Small intestine (tissue), 7 donors: ENCODE measurements around the gene FNIP1. TPM values are rescaled to one million over a fixed set of nuclear protein-coding genes. Genes with fewer than 3 reads are reported as not detected.
A peak's percentile ranks its signal among the peaks of the same experiment; 100 is the strongest.

Source experiments
- DNase-seq, 2 donors: peaks; one replicate each; pipeline versions ENCODE4 v3.0.0 to v3.0.0-alpha.2; 2013
- FAIRE-seq: peaks from 2 replicates; lab custom pipeline; 2012; peaks lifted over from hg19 to GRCh38; lab: Jason Lieb, UNC
- H3K27ac ChIP-seq, 3 donors: one replicate each; pipeline ENCODE4 v1.5.1; 2013; ENCODE audit warnings: low read length in 2 of 3, mild to moderate bottlenecking in 2 of 3, control low read depth in 1 of 3, inconsistent platforms in 1 of 3, low read depth in 1 of 3, moderate library complexity in 1 of 3
- H3K27me3 ChIP-seq, 3 donors: one replicate each; pipeline ENCODE4 v1.6.1; 2013; ENCODE audit warnings: low read length in 3 of 3, inconsistent platforms in 1 of 3; ENCODE audit not compliant: control insufficient read depth in 3 of 3, insufficient read depth in 3 of 3
- H3K36me3 ChIP-seq, 3 donors: one replicate each; pipeline ENCODE4 v1.6.1; 2013; ENCODE audit warnings: low read length in 3 of 3, inconsistent platforms in 1 of 3, low read depth in 1 of 3, mild to moderate bottlenecking in 1 of 3, moderate library complexity in 1 of 3; ENCODE audit not compliant: control insufficient read depth in 3 of 3, insufficient read depth in 2 of 3
- H3K4me1 ChIP-seq, 3 donors: one replicate each; pipeline ENCODE4 v1.6.1; 2013; ENCODE audit warnings: low read length in 2 of 3, inconsistent platforms in 1 of 3, low read depth in 1 of 3, mild to moderate bottlenecking in 1 of 3, moderate library complexity in 1 of 3; ENCODE audit not compliant: control insufficient read depth in 3 of 3, insufficient read depth in 2 of 3
- H3K4me3 ChIP-seq, 3 donors: one replicate each; pipeline ENCODE4 v1.5.1; 2013; ENCODE audit warnings: low read length in 3 of 3, control low read depth in 1 of 3, inconsistent platforms in 1 of 3, low read depth in 1 of 3, mild to moderate bottlenecking in 1 of 3, moderate library complexity in 1 of 3
- H3K9me3 ChIP-seq, 2 donors: one replicate each; pipeline ENCODE4 v1.6.1; 2013; ENCODE audit warnings: low read depth in 1 of 2, low read length in 1 of 2; ENCODE audit not compliant: control insufficient read depth in 2 of 2, insufficient read depth in 1 of 2
- WGBS, 3 donors: extraction: QIAGEN DNeasy Blood & Tissue Kit; methylation state at CpG; one replicate each; pipeline ENCODE4 v1.1.7; 2013; 5-methylcytosine and 5-hydroxymethylcytosine counted together
- polyA plus RNA-seq, 4 donors: library from polyadenylated mRNA; stranded (reverse) in 3 of 4; unstranded in 1 of 4; fragments of 200-250 nt in 3 of 4; fragments of 120-200 nt in 1 of 4; gene quantifications; one replicate each; pipeline versions ENCODE4 v1.2.1 to v1.2.3, GENCODE V29; 2013
- donor health status: healthy with polysubstance abuse.
- donor health status: control.
- donor health status: control.
- donor health status: Bipolar disorder and iron deficiency.
- donor health status: healthy.

Gene FNIP1
- polyA plus RNA-seq, 4 donors = 4.7 to 21.9 (median 5.7) TPM

GRCh38 chr5:131792896-131793295 lies 3.9 kb downstream of the FNIP1 start:
- Histone ChIP-seq H3K4me1 (peaks cover under 1 to 5% (median 3%) of the 10 kb centered on the region in 3 donors), H3K27me3 (no peaks in the 10 kb centered on the region), H3K9me3 (no peaks in the 10 kb centered on the region), H3K4me3 (no peak overlapping the region), H3K36me3 (peaks cover 0 to 4% (median 0%) of the 10 kb centered on the region in 3 donors), H3K27ac (no peak overlapping the region)
- no peak for FAIRE-seq
- 95 to 100% (median 96%) methylated on average over 2 of the region's 2 CpGs for WGBS, 3 donors
- DNase-seq = no peak

- H3K36me3 ChIP-seq = peaks cover 0 to 7% (median 0%) of the 10 kb centered on the region in 3 donors
- FAIRE-seq = no peak
These were observed 5.0 kb downstream of the FNIP1 start for GRCh38 chr5:131791866-131792265.

GRCh38 chr5:131790550-131790949 lies 6.3 kb downstream of the FNIP1 start:
- Histone ChIP-seq H3K27ac (no peak overlapping the region), H3K4me3 (no peak overlapping the region), H3K4me1 (peaks cover 3 to 8% (median 3%) of the 10 kb centered on the region in 3 donors), H3K27me3 (no peaks in the 10 kb centered on the region), H3K9me3 (no peaks in the 10 kb centered on the region), H3K36me3 (peaks cover 0 to 7% (median 0%) of the 10 kb centered on the region in 3 donors)
- FAIRE-seq (no peak), DNase-seq (no peak)
- WGBS, 3 donors = 90 to 98% (median 95%) methylated on average over 2 of the region's 2 CpGs

More at GRCh38 chr5:131791866-131792265, 5.0 kb downstream of the FNIP1 start:
- WGBS, 3 donors = 90 to 100% (median 92%) methylated on average over 1 to 6 of the region's 6 CpGs
- no peaks in the 10 kb centered on the region for H3K27me3 ChIP-seq
- H3K4me1 ChIP-seq = peaks cover 3 to 4% (median 3%) of the 10 kb centered on the region in 3 donors
- H3K27ac ChIP-seq = no peak overlapping the region
- H3K4me3 ChIP-seq = no peak overlapping the region
- no peaks in the 10 kb centered on the region for H3K9me3 ChIP-seq
- no peak for DNase-seq

GRCh38 chr5:131789765-131790164 lies 7.1 kb downstream of the FNIP1 start:
- H3K9me3 ChIP-seq = no peaks in the 10 kb centered on the region
- H3K27me3 ChIP-seq = no peaks in the 10 kb centered on the region
- DNase-seq (no peak), FAIRE-seq (no peak)
- 83 to 87% (median 83%) methylated on average over 3 of the region's 3 CpGs for WGBS, 3 donors
- H3K27ac ChIP-seq = no peak overlapping the region
- H3K36me3 ChIP-seq = peaks cover 0 to 7% (median 0%) of the 10 kb centered on the region in 3 donors
- H3K4me3 ChIP-seq = no peak overlapping the region
- H3K4me1 ChIP-seq = peaks cover 3 to 8% (median 3%) of the 10 kb centered on the region in 3 donors

- Histone ChIP-seq H3K36me3 (peaks cover 0 to 4% (median 0%) of the 10 kb centered on the region in 3 donors), H3K4me1 (peaks cover 0 to 5% (median 3%) of the 10 kb centered on the region in 3 donors), H3K9me3 (no peaks in the 10 kb centered on the region), H3K4me3 (no peak overlapping the region), H3K27me3 (no peaks in the 10 kb centered on the region), H3K27ac (no peak overlapping the region)
- WGBS, 3 donors = 81 to 87% (median 85%) methylated on average over 4 of the region's 4 CpGs
- FAIRE-seq (no peak), DNase-seq (no peak)
These were observed 9.1 kb downstream of the FNIP1 start for GRCh38 chr5:131787736-131788135.

GRCh38 chr5:131786900-131787692 lies 9.7 kb downstream of the FNIP1 start:
- no peak overlapping the region for H3K4me3 ChIP-seq
- H3K36me3 ChIP-seq = peaks cover 0 to 8% (median 0%) of the 10 kb centered on the region in 3 donors
- no peaks in the 10 kb centered on the region for H3K9me3 ChIP-seq
- H3K27ac ChIP-seq = no peak overlapping the region
- WGBS, 3 donors = 25 to 60% (median 36%) methylated on average over 4 of the region's 4 CpGs
- no peak for FAIRE-seq
- H3K4me1 ChIP-seq = peaks cover 0 to 5% (median 3%) of the 10 kb centered on the region in 3 donors
- H3K27me3 ChIP-seq = no peaks in the 10 kb centered on the region
- peak in 1 of 2 donors; percentile 33 for DNase-seq

GRCh38 chr5:131786036-131786435 lies 10.8 kb downstream of the FNIP1 start:
- Histone ChIP-seq H3K27me3 (no peaks in the 10 kb centered on the region), H3K4me3 (no peak overlapping the region), H3K27ac (no peak overlapping the region), H3K4me1 (peaks cover 0 to 5% (median 3%) of the 10 kb centered on the region in 3 donors), H3K9me3 (peaks cover 0 to 4% of the 10 kb centered on the region in 2 donors), H3K36me3 (peaks cover 0 to 12% (median 0%) of the 10 kb centered on the region in 3 donors)
- 93 to 96% (median 94%) methylated on average over 1 of the region's 1 CpG for WGBS, 3 donors
- DNase-seq (no peak), FAIRE-seq (no peak)

- no peak for DNase-seq
- WGBS, 3 donors = 79 to 92% (median 84%) methylated on average over 1 of the region's 1 CpG
- no peak for FAIRE-seq
- Histone ChIP-seq H3K9me3 (peaks cover 0 to 4% of the 10 kb centered on the region in 2 donors), H3K27ac (no peak overlapping the region), H3K4me1 (peaks cover 0 to 3% (median 3%) of the 10 kb centered on the region in 3 donors), H3K36me3 (peaks cover 0 to 12% (median 0%) of the 10 kb centered on the region in 3 donors), H3K4me3 (no peak overlapping the region), H3K27me3 (no peaks in the 10 kb centered on the region)
These were observed 12.9 kb downstream of the FNIP1 start for GRCh38 chr5:131783874-131784273.
